ENCODE measurements around the gene NDUFAB1. TPM values are rescaled to one million over a fixed set of nuclear protein-coding genes. Genes with fewer than 3 reads are reported as not detected.
"Not testable (repeated sequence)": the region's sequence is repeated elsewhere in the genome, so short reads cannot be mapped to it uniquely, and the experiment has no call there.

Gene NDUFAB1
- total RNA-seq, 1 donor from 2014 or later, result 56.5 TPM

DNA sequence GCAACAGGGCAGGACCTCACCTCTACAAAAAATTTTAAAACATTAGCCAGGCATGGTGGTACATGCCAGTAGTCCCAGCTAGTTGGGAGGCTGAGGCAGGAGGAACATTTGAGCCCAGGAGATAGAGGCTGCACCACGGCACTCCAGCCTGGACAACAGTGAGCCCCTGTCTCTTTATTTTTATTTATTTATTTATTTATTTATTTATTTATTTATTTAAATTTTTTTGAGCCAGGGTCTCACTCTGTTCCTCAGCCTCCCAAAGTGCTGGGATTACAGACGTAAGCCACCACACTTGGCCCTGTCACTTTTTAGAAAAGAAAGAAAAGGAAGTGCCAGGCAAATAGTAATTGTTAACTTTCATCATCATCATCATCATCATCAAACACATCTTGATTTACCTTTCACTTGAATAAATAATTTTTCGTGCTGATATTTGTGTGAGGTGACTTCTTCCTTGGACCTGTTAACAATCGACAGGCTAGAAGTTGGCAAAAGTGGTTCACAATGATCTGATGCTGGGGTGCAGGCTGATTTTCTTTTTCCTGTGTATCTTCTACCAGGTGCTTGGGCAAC, 38.4 kb upstream of the NDUFAB1 start:
- H3K4me3 ChIP-seq, result no peak overlapping the region
- ATAC-seq (no peak), DNase-seq (no peak)
- H3K9me3 ChIP-seq, result no peaks in the 10 kb centered on the region
- H3K27me3 ChIP-seq (ENCODE audit: low read depth), result no peaks in the 10 kb centered on the region
- peaks cover 4% of the 10 kb centered on the region for H3K4me1 ChIP-seq
- intact Hi-C loops (cut with DNase I), result no loop called here
- no peak overlapping the region for H3K27ac ChIP-seq
- TF ChIP-seq, protein P1, sequence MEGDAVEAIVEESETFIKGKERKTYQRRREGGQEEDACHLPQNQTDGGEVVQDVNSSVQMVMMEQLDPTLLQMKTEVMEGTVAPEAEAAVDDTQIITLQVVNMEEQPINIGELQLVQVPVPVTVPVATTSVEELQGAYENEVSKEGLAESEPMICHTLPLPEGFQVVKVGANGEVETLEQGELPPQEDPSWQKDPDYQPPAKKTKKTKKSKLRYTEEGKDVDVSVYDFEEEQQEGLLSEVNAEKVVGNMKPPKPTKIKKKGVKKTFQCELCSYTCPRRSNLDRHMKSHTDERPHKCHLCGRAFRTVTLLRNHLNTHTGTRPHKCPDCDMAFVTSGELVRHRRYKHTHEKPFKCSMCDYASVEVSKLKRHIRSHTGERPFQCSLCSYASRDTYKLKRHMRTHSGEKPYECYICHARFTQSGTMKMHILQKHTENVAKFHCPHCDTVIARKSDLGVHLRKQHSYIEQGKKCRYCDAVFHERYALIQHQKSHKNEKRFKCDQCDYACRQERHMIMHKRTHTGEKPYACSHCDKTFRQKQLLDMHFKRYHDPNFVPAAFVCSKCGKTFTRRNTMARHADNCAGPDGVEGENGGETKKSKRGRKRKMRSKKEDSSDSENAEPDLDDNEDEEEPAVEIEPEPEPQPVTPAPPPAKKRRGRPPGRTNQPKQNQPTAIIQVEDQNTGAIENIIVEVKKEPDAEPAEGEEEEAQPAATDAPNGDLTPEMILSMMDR (IDR thresholded peaks at IDR 0.05), result no peak
- H3K36me3 ChIP-seq, result peaks cover 63% of the 10 kb centered on the region

- ATAC-seq; intact Hi-C loops (cut with DNase I); H3K4me1 ChIP-seq; H3K27me3 ChIP-seq (ENCODE audit: low read depth); H3K27ac ChIP-seq; DNase-seq; H3K4me3 ChIP-seq; H3K9me3 ChIP-seq: not testable (repeated sequence)
- H3K36me3 ChIP-seq, result peaks cover 75% of the 10 kb centered on the region
These were observed 35.8 kb upstream of the NDUFAB1 start for GRCh38 chr16:23631874-23632273.

DNA sequence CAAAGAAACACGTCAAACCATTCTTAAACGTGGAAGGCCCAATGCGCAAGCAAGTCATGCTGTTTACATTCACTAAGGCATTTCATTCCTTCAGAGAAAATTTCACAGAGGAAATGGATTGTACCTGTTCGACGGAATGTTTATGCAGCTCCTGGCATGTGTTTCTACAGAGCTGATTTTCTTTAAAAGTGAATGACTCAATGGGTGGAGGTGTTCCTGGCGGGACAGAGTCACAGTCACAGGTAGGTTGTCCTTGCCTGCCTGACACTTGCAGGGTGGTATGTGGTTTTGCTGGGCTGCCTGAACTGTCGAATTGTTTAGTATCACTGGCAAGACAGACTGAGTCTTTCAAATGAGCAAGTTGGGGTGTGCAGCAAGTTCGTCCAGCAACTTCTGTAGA, 33.4 kb upstream of the NDUFAB1 start:
- intact Hi-C loops (cut with DNase I), result no loop called here
- no peaks in the 10 kb centered on the region for H3K9me3 ChIP-seq
- peaks cover 75% of the 10 kb centered on the region for H3K36me3 ChIP-seq
- TF ChIP-seq, protein P1 (IDR thresholded peaks at IDR 0.05), result no peak
- no peaks in the 10 kb centered on the region for H3K27me3 ChIP-seq (ENCODE audit: low read depth)
- no peak overlapping the region for H3K4me3 ChIP-seq
- DNase-seq (no peak), ATAC-seq (no peak)
- no peaks in the 10 kb centered on the region for H3K4me1 ChIP-seq
- H3K27ac ChIP-seq, result no peak overlapping the region

DNA sequence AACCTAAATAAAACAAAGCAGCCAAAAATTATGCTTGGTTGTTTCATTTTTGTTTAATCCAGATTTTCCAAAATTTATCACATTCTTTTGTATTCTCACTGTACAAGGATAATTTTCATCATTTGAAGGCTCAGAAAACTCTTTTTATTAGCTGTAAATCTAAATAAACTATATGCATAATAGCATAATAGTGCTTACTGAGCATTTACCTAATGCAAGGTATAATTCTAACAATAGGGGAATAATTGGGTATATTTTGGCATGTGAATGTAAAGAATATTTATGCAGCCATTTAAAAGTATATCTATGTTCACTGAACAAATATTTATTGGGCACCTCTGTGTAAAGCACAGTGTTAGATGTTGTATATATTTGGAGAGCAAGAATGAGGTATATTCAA, 28.0 kb upstream of the NDUFAB1 start:
- TF ChIP-seq, protein P1 (IDR thresholded peaks at IDR 0.05), result no peak
- Histone ChIP-seq H3K4me3 (no peak overlapping the region), H3K27me3 (ENCODE audit: low read depth) (no peaks in the 10 kb centered on the region), H3K36me3 (peaks cover 98% of the 10 kb centered on the region), H3K4me1 (no peaks in the 10 kb centered on the region), H3K9me3 (no peaks in the 10 kb centered on the region), H3K27ac (no peak overlapping the region)
- intact Hi-C loops (cut with DNase I), result no loop called here
- ATAC-seq, result no peak
- no peak for DNase-seq

DNA sequence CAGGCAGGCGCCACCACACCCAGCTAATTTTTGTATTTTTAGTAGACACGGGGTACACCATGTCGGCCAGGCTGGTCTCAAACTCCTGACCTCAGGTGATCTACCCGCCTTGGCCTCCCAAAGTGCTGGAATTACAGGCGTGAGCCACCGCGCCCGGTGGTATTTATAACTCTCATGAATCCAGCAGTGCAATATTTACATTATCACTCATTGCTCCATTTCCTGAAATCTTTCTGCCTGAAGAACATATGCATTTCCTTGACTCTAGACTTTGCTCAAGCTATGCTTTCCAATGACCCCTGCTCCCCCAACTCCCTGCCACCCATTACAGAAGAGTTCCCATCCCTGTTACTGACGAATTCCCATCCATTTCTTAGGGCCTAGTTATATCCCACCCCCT, 19.7 kb upstream of the NDUFAB1 start:
- DNase-seq (no peak), ATAC-seq (no peak)
- TF ChIP-seq, protein P1 (IDR thresholded peaks at IDR 0.05), result no peak
- no peaks in the 10 kb centered on the region for H3K27me3 ChIP-seq (ENCODE audit: low read depth)
- peaks cover 76% of the 10 kb centered on the region for H3K36me3 ChIP-seq
- H3K4me3 ChIP-seq, result no peak overlapping the region
- H3K27ac ChIP-seq, result no peak overlapping the region
- intact Hi-C loops (cut with DNase I), result no loop called here
- no peaks in the 10 kb centered on the region for H3K4me1 ChIP-seq
- no peaks in the 10 kb centered on the region for H3K9me3 ChIP-seq

- intact Hi-C loops (cut with DNase I), result no loop called here
- Histone ChIP-seq H3K27ac (no peak overlapping the region), H3K27me3 (ENCODE audit: low read depth) (no peaks in the 10 kb centered on the region), H3K9me3 (no peaks in the 10 kb centered on the region), H3K4me3 (no peak overlapping the region), H3K4me1 (no peaks in the 10 kb centered on the region), H3K36me3 (peaks cover 55% of the 10 kb centered on the region)
- ATAC-seq (no peak), DNase-seq (no peak)
- TF ChIP-seq, protein P1 (IDR thresholded peaks at IDR 0.05), result no peak
These were observed 15.8 kb upstream of the NDUFAB1 start for GRCh38 chr16:23611936-23612335.

GRCh38 chr16:23610905-23611304, 14.8 kb upstream of the NDUFAB1 start:
- DNase-seq; ATAC-seq; intact Hi-C loops (cut with DNase I); H3K9me3 ChIP-seq; H3K4me1 ChIP-seq; H3K27ac ChIP-seq; H3K4me3 ChIP-seq; H3K27me3 ChIP-seq (ENCODE audit: low read depth): not testable (repeated sequence)
- peaks cover 63% of the 10 kb centered on the region for H3K36me3 ChIP-seq
